Transverse colon (tissue), 4 donors: Measurements from ENCODE around the gene TENM4. TPM values are rescaled to one million over a fixed set of nuclear protein-coding genes. Genes with fewer than 3 reads are reported as not detected.

Experiments used
- DNase-seq: peaks from one replicate; pipeline ENCODE4 v3.0.0-alpha.2; 2019
- H3K27ac ChIP-seq, 4 donors: fragments of 200-600 bp; sonication (generic); 2 replicates each; pipeline ENCODE4 v1.5.1; 2016 to 2018; ENCODE audit warnings: inconsistent platforms in 4 of 4
- H3K27me3 ChIP-seq: fragments of 200-600 bp; sonication (generic); 2 replicates; pipeline ENCODE4 v1.5.1; 2017; ENCODE audit warnings: inconsistent platforms
- H3K36me3 ChIP-seq, 4 donors: fragments of 200-600 bp; sonication (generic); 2 replicates each; pipeline ENCODE4 v1.5.1; 2017 to 2019; ENCODE audit warnings: inconsistent platforms in 4 of 4
- H3K4me1 ChIP-seq, 4 donors: fragments of 200-600 bp; sonication (generic); 2 replicates each; pipeline ENCODE4 v1.5.1; 2017 to 2020; ENCODE audit warnings: inconsistent platforms in 4 of 4
- H3K4me3 ChIP-seq, 4 donors: fragments of 200-600 bp; sonication (generic); 1 replicate in 1 of 4; 2 replicates in 3 of 4; pipeline versions ENCODE4 v1.5.1 to v1.6.1; 2017 to 2019; ENCODE audit warnings: inconsistent platforms in 4 of 4
- H3K9me3 ChIP-seq, 2 donors: fragments of 200-600 bp; sonication (generic); 2 replicates each; pipeline ENCODE4 v1.5.1; 2017 to 2019; ENCODE audit warnings: inconsistent platforms in 2 of 2
- CTCF ChIP-seq, 5 experiments: fragments of 200-600 bp in 3 of 5; fragments of 450-650 bp in 2 of 5; sonication (generic) in 3 of 5; IDR thresholded peaks; 1 replicate in 2 of 5; 2 replicates in 3 of 5; pipeline ENCODE4 v1.5.1; 2016 to 2017; ENCODE audit warnings: antibody characterized with exemption in 5 of 5, inconsistent platforms in 3 of 5, mild to moderate bottlenecking in 2 of 5, moderate library complexity in 1 of 5
- EP300 ChIP-seq: sonication (generic); formaldehyde crosslinking; IDR thresholded peaks from one replicate; pipeline ENCODE4 v1.6.1; 2017; ENCODE audit warnings: antibody characterized with exemption, low read depth
- POLR2A ChIP-seq: fragments of 450-650 bp; IDR thresholded peaks from one replicate; pipeline ENCODE4 v1.6.1; 2016; ENCODE audit warnings: antibody characterized with exemption, mild to moderate bottlenecking, moderate library complexity
- POLR2AphosphoS5 ChIP-seq, 3 donors: sonication (generic); formaldehyde crosslinking; IDR thresholded peaks; one replicate each; pipeline ENCODE4 v1.6.1; 2016; ENCODE audit warnings: antibody characterized with exemption in 3 of 3
- WGBS, 2 donors: methylation state at CpG; one replicate each; pipeline ENCODE4 v1.1.5; 2018; ENCODE audit warnings: low coverage in 1 of 2; 5-methylcytosine and 5-hydroxymethylcytosine counted together
- in situ Hi-C, 4 donors: fragments of 200-750 bp; cut with MboI; loops; one replicate each; pipeline versions ENCODE4 v1.15.0 to v1.15.1; 2017; ENCODE audit warnings: low sequenced_read_pairs in 3 of 4, low pct_ligation_motif_present in 1 of 4, low pct_unique_long_range_greater_than_20kb in 1 of 4
- intact Hi-C: fragments of 100-400 bp; cut with DNase I; formaldehyde crosslinking; loops from one replicate; pipeline ENCODE4 v1.15.1; 2023; ENCODE audit warnings: low total_unique reads
- total RNA-seq, 4 donors: library from RNA; depleted of rRNA; stranded (reverse); fragments of >200 nt; gene quantifications; one replicate each; pipeline ENCODE4 v1.1.0, GENCODE V29; 2016

The TENM4 gene
- total RNA-seq, 4 donors from 2014 or later, result 0.14 to 0.79 (median 0.39) TPM

- no peaks in the 10 kb centered on the region for H3K36me3 ChIP-seq
- H3K9me3 ChIP-seq, result no peaks in the 10 kb centered on the region
- intact Hi-C loops (no loop called here), in situ Hi-C loops (loop anchor here in 2 of 4 donors (25.0 kb wide), 1 partner anchor 407 kb away; no protein-coding TSS in a partner anchor)
- H3K4me1 ChIP-seq, result no peaks in the 10 kb centered on the region
- TF ChIP-seq CTCF (IDR thresholded peaks at IDR 0.05) (no peak), EP300 (no peak), POLR2AphosphoS5 (IDR thresholded peaks at IDR 0.05) (no peak), POLR2A (no peak)
- no peak for DNase-seq
- 90 to 95% methylated on average over 2 to 30 of the region's 30 CpGs for WGBS, 2 donors
- H3K4me3 ChIP-seq, result no peak overlapping the region
- H3K27ac ChIP-seq, result no peak overlapping the region
- H3K27me3 ChIP-seq, result no peaks in the 10 kb centered on the region
These were observed 371.3 kb downstream of the TENM4 start for GRCh38 chr11:79069504-79069903.

- 83 to 86% methylated on average over 1 of the region's 1 CpG for WGBS, 2 donors
- Histone ChIP-seq H3K4me3 (no peak overlapping the region), H3K36me3 (no peaks in the 10 kb centered on the region), H3K9me3 (no peaks in the 10 kb centered on the region), H3K27me3 (no peaks in the 10 kb centered on the region), H3K4me1 (no peaks in the 10 kb centered on the region), H3K27ac (no peak overlapping the region)
- no peak for DNase-seq
- TF ChIP-seq POLR2A (no peak), EP300 (no peak), POLR2AphosphoS5 (IDR thresholded peaks at IDR 0.05) (no peak), CTCF (IDR thresholded peaks at IDR 0.05) (no peak)
- intact Hi-C loops (no loop called here), in situ Hi-C loops (loop anchor here in 2 of 4 donors (25.0 kb wide), 1 partner anchor 406 kb away; no protein-coding TSS in a partner anchor)
These were observed 372.5 kb downstream of the TENM4 start for GRCh38 chr11:79068356-79068755.

GRCh38 chr11:79067352-79067679 is 373.5 kb downstream of the TENM4 start:
- Histone ChIP-seq H3K36me3 (no peaks in the 10 kb centered on the region), H3K4me1 (no peaks in the 10 kb centered on the region), H3K4me3 (no peak overlapping the region), H3K27ac (no peak overlapping the region), H3K9me3 (no peaks in the 10 kb centered on the region), H3K27me3 (no peaks in the 10 kb centered on the region)
- 62% methylated on average over 6 of the region's 6 CpGs for WGBS, 2 donors
- in situ Hi-C loops (loop anchor here in 2 of 4 donors (25.0 kb wide), 1 partner anchor 405 kb away; no protein-coding TSS in a partner anchor), intact Hi-C loops (no loop called here)
- TF ChIP-seq CTCF (IDR thresholded peaks at IDR 0.05) (no peak), POLR2AphosphoS5 (IDR thresholded peaks at IDR 0.05) (no peak), EP300 (no peak), POLR2A (no peak)
- no peak for DNase-seq

- Histone ChIP-seq H3K27me3 (no peaks in the 10 kb centered on the region), H3K4me3 (no peak overlapping the region), H3K27ac (no peak overlapping the region), H3K4me1 (no peaks in the 10 kb centered on the region), H3K36me3 (no peaks in the 10 kb centered on the region), H3K9me3 (no peaks in the 10 kb centered on the region)
- TF ChIP-seq CTCF (IDR thresholded peaks at IDR 0.05) (no peak), EP300 (no peak), POLR2A (no peak), POLR2AphosphoS5 (IDR thresholded peaks at IDR 0.05) (no peak)
- in situ Hi-C loops (loop anchor here in 2 of 4 donors (25.0 kb wide), 1 partner anchor 404 kb away; no protein-coding TSS in a partner anchor), intact Hi-C loops (no loop called here)
- DNase-seq, result no peak
- WGBS, 2 donors, result 76 to 84% methylated on average over 11 to 28 of the region's 28 CpGs
These were observed 374.1 kb downstream of the TENM4 start for GRCh38 chr11:79066456-79067351.
